WTC11 (cell line): ENCODE data around the gene KIF22. TPM values are rescaled to one million over a fixed set of nuclear protein-coding genes. Genes with fewer than 3 reads are reported as not detected.
A peak's percentile ranks its signal among the peaks of the same experiment; 100 is the strongest.

Source experiments
- CBFB ChIP-seq: sonication (generic); formaldehyde crosslinking; IDR thresholded peaks from 2 replicates; pipeline ENCODE4 v1.8.1; 2022; ENCODE audit warnings: mild to moderate bottlenecking, low read depth, missing genetic modification reagents
- CREM ChIP-seq: sonication (generic); formaldehyde crosslinking; IDR thresholded peaks from 2 replicates; pipeline ENCODE4 v1.8.1; 2022; ENCODE audit warnings: mild to moderate bottlenecking, missing genetic modification reagents, moderate library complexity
- ELF4 ChIP-seq: sonication (generic); formaldehyde crosslinking; IDR thresholded peaks from 2 replicates; pipeline ENCODE4 v1.8.1; 2022; ENCODE audit warnings: low read depth, mild to moderate bottlenecking, moderate library complexity, missing genetic modification reagents
- FOXK1 ChIP-seq: sonication (generic); formaldehyde crosslinking; IDR thresholded peaks from 2 replicates; pipeline ENCODE4 v1.8.0; 2022; ENCODE audit warnings: mild to moderate bottlenecking, moderate library complexity, missing genetic modification reagents
- GRHL2 ChIP-seq: fragments of 250-450 bp; sonication (Bioruptor Pico); IDR thresholded peaks from 2 replicates; pipeline ENCODE4 v1.8.0; 2022; ENCODE audit warnings: mild to moderate bottlenecking, moderate library complexity; ENCODE audit not compliant: insufficient replicate concordance, severe bottlenecking
- HMGA2 ChIP-seq: fragments of 250-450 bp; sonication (Bioruptor Pico); IDR thresholded peaks from 2 replicates; pipeline ENCODE4 v1.4.0; 2021; ENCODE audit warnings: mild to moderate bottlenecking, moderate library complexity
- NFE2L1 ChIP-seq: sonication (generic); formaldehyde crosslinking; IDR thresholded peaks from 2 replicates; pipeline ENCODE4 v1.8.1; 2023; ENCODE audit warnings: missing genetic modification reagents
- NR2C2 ChIP-seq: sonication (generic); formaldehyde crosslinking; IDR thresholded peaks from 2 replicates; pipeline ENCODE4 v1.8.0; 2022; ENCODE audit warnings: mild to moderate bottlenecking, missing genetic modification reagents
- NR3C1 ChIP-seq: sonication (generic); formaldehyde crosslinking; conservative IDR thresholded peaks from 2 replicates; pipeline ENCODE4 v1.8.1; 2023; ENCODE audit warnings: low read depth, mild to moderate bottlenecking, missing genetic modification reagents
- SOX15 ChIP-seq: fragments of 250-450 bp; sonication (Bioruptor Pico); IDR thresholded peaks from 2 replicates; pipeline ENCODE4 v1.9.0; 2021; ENCODE audit warnings: mild to moderate bottlenecking
- SP1 ChIP-seq: sonication (generic); formaldehyde crosslinking; conservative IDR thresholded peaks from 2 replicates; pipeline ENCODE4 v1.8.1; 2022; ENCODE audit warnings: missing genetic modification reagents
- TEAD1 ChIP-seq: sonication (generic); formaldehyde crosslinking; IDR thresholded peaks from 2 replicates; pipeline ENCODE4 v1.8.0; 2022; ENCODE audit warnings: mild to moderate bottlenecking, missing genetic modification reagents
- TP53 ChIP-seq: sonication (generic); formaldehyde crosslinking; IDR thresholded peaks from 2 replicates; pipeline ENCODE4 v1.8.1; 2023; ENCODE audit warnings: mild to moderate bottlenecking, missing genetic modification reagents
- ZNF219 ChIP-seq: sonication (generic); formaldehyde crosslinking; IDR thresholded peaks from 2 replicates; pipeline ENCODE4 v1.8.0; 2023; ENCODE audit warnings: missing genetic modification reagents, mild to moderate bottlenecking, borderline replicate concordance
- ZNF317 ChIP-seq: sonication (generic); formaldehyde crosslinking; IDR thresholded peaks from 2 replicates; pipeline ENCODE4 v1.8.1; 2023; ENCODE audit warnings: low read depth, mild to moderate bottlenecking, moderate library complexity, missing genetic modification reagents, borderline replicate concordance
- ZNF396 ChIP-seq: fragments of 250-450 bp; sonication (Bioruptor Pico); IDR thresholded peaks from 2 replicates; pipeline ENCODE4 v1.8.0; 2021; ENCODE audit warnings: mild to moderate bottlenecking, moderate library complexity, borderline replicate concordance
- ZNF416 ChIP-seq: fragments of 250-450 bp; sonication (Bioruptor Pico); IDR thresholded peaks from 2 replicates; pipeline ENCODE4 v1.9.0; 2021; ENCODE audit warnings: mild to moderate bottlenecking, inconsistent platforms
- ZNF671 ChIP-seq: fragments of 250-450 bp; sonication (Bioruptor Pico); IDR thresholded peaks from 2 replicates; pipeline ENCODE4 v1.8.0; 2021; ENCODE audit warnings: mild to moderate bottlenecking
- total RNA-seq: library from RNA; stranded (reverse); gene quantifications from 3 replicates; pipeline ENCODE4 v1.2.3, GENCODE V29; 2021
- TF ChIP-seq, protein P1 (sequence below): sonication (generic); formaldehyde crosslinking; IDR thresholded peaks from 2 replicates; pipeline ENCODE4 v1.8.0; 2022; ENCODE audit warnings: missing genetic modification reagents
- TF ChIP-seq, protein P2 (sequence below): fragments of 250-450 bp; sonication (Bioruptor Pico); IDR thresholded peaks from 2 replicates; pipeline ENCODE4 v1.9.0; 2021; ENCODE audit warnings: mild to moderate bottlenecking, borderline replicate concordance
- TF ChIP-seq, protein P3 (sequence below): fragments of 250-450 bp; sonication (Bioruptor Pico); IDR thresholded peaks from 2 replicates; pipeline ENCODE4 v2.1.2; 2022; ENCODE audit warnings: mild to moderate bottlenecking, moderate library complexity
- TF ChIP-seq, protein P4 (sequence below): sonication (generic); formaldehyde crosslinking; IDR thresholded peaks from 2 replicates; pipeline ENCODE4 v1.8.1; 2023; ENCODE audit warnings: mild to moderate bottlenecking, missing genetic modification reagents
- TF ChIP-seq, protein P5 (sequence below): sonication (generic); formaldehyde crosslinking; IDR thresholded peaks from 2 replicates; pipeline ENCODE4 v1.8.1; 2023; ENCODE audit warnings: mild to moderate bottlenecking, missing genetic modification reagents, moderate library complexity
- TF ChIP-seq, protein P6 (sequence below): sonication (generic); formaldehyde crosslinking; IDR thresholded peaks from 2 replicates; pipeline ENCODE4 v1.8.1; 2022; ENCODE audit warnings: mild to moderate bottlenecking, missing genetic modification reagents, moderate library complexity, borderline replicate concordance
- TF ChIP-seq, protein P7 (sequence below): sonication (generic); formaldehyde crosslinking; IDR thresholded peaks from 2 replicates; pipeline ENCODE4 v1.8.0; 2023; ENCODE audit warnings: mild to moderate bottlenecking, missing genetic modification reagents

The KIF22 gene
- total RNA-seq, 1 experiment from 2014 or later = 182 TPM

DNA sequence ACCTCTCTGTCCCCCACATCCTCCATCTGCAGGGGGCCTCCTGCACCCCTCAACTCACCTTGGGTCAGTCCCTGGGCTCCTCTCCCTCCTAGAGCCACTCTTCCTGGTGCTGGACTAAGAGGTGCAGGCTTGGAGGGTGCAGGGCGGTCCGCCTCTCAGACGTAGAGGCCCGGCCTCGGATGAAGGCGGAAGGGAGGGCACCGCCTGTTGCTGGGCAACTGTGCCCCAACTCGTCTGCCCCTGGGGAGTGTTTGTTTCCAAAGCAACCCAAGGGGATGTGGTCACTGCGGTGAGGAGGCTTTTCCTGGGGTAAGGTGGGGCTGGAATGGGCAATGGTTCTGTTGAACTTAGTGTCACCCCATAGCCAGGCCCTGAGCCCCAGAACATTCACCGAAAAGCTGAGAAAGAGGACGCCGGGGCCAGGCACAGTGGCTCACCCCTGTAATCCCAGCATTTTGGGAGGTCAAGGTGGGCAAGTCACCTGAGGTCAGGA, 44.7 kb upstream of the KIF22 start, which contains the start of gene C16orf54 (continued):
- TF ChIP-seq ZNF317 (CRISPR knock-in tag) = no peak
- TF ChIP-seq ELF4 (CRISPR knock-in tag) = no peak
- TF ChIP-seq HMGA2 (CRISPR knock-in tag) = no peak
- no peak for TF ChIP-seq NR2C2 (CRISPR knock-in tag)
- TF ChIP-seq, protein P1, sequence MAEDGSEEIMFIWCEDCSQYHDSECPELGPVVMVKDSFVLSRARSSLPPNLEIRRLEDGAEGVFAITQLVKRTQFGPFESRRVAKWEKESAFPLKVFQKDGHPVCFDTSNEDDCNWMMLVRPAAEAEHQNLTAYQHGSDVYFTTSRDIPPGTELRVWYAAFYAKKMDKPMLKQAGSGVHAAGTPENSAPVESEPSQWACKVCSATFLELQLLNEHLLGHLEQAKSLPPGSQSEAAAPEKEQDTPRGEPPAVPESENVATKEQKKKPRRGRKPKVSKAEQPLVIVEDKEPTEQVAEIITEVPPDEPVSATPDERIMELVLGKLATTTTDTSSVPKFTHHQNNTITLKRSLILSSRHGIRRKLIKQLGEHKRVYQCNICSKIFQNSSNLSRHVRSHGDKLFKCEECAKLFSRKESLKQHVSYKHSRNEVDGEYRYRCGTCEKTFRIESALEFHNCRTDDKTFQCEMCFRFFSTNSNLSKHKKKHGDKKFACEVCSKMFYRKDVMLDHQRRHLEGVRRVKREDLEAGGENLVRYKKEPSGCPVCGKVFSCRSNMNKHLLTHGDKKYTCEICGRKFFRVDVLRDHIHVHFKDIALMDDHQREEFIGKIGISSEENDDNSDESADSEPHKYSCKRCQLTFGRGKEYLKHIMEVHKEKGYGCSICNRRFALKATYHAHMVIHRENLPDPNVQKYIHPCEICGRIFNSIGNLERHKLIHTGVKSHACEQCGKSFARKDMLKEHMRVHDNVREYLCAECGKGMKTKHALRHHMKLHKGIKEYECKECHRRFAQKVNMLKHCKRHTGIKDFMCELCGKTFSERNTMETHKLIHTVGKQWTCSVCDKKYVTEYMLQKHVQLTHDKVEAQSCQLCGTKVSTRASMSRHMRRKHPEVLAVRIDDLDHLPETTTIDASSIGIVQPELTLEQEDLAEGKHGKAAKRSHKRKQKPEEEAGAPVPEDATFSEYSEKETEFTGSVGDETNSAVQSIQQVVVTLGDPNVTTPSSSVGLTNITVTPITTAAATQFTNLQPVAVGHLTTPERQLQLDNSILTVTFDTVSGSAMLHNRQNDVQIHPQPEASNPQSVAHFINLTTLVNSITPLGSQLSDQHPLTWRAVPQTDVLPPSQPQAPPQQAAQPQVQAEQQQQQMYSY (CRISPR knock-in tag) = no peak
- TF ChIP-seq, protein P2, sequence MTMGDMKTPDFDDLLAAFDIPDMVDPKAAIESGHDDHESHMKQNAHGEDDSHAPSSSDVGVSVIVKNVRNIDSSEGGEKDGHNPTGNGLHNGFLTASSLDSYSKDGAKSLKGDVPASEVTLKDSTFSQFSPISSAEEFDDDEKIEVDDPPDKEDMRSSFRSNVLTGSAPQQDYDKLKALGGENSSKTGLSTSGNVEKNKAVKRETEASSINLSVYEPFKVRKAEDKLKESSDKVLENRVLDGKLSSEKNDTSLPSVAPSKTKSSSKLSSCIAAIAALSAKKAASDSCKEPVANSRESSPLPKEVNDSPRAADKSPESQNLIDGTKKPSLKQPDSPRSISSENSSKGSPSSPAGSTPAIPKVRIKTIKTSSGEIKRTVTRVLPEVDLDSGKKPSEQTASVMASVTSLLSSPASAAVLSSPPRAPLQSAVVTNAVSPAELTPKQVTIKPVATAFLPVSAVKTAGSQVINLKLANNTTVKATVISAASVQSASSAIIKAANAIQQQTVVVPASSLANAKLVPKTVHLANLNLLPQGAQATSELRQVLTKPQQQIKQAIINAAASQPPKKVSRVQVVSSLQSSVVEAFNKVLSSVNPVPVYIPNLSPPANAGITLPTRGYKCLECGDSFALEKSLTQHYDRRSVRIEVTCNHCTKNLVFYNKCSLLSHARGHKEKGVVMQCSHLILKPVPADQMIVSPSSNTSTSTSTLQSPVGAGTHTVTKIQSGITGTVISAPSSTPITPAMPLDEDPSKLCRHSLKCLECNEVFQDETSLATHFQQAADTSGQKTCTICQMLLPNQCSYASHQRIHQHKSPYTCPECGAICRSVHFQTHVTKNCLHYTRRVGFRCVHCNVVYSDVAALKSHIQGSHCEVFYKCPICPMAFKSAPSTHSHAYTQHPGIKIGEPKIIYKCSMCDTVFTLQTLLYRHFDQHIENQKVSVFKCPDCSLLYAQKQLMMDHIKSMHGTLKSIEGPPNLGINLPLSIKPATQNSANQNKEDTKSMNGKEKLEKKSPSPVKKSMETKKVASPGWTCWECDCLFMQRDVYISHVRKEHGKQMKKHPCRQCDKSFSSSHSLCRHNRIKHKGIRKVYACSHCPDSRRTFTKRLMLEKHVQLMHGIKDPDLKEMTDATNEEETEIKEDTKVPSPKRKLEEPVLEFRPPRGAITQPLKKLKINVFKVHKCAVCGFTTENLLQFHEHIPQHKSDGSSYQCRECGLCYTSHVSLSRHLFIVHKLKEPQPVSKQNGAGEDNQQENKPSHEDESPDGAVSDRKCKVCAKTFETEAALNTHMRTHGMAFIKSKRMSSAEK = peak; percentile 48; the same call in 1 of the 2 replicates
- no peak; the same call in 1 of the 2 replicates for TF ChIP-seq TP53
- no peak for TF ChIP-seq FOXK1 (CRISPR knock-in tag)
- TF ChIP-seq SP1 (CRISPR knock-in tag) = no peak; the same call in 1 of the 2 replicates
- TF ChIP-seq, protein P3, sequence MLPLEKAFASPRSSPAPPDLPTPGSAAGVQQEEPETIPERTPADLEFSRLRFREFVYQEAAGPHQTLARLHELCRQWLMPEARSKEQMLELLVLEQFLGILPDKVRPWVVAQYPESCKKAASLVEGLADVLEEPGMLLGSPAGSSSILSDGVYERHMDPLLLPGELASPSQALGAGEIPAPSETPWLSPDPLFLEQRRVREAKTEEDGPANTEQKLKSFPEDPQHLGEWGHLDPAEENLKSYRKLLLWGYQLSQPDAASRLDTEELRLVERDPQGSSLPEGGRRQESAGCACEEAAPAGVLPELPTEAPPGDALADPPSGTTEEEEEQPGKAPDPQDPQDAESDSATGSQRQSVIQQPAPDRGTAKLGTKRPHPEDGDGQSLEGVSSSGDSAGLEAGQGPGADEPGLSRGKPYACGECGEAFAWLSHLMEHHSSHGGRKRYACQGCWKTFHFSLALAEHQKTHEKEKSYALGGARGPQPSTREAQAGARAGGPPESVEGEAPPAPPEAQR = no peak
- TF ChIP-seq ZNF671 (CRISPR knock-in tag) = peak; percentile 14; the same call in 1 of the 2 replicates
- TF ChIP-seq, protein P4, sequence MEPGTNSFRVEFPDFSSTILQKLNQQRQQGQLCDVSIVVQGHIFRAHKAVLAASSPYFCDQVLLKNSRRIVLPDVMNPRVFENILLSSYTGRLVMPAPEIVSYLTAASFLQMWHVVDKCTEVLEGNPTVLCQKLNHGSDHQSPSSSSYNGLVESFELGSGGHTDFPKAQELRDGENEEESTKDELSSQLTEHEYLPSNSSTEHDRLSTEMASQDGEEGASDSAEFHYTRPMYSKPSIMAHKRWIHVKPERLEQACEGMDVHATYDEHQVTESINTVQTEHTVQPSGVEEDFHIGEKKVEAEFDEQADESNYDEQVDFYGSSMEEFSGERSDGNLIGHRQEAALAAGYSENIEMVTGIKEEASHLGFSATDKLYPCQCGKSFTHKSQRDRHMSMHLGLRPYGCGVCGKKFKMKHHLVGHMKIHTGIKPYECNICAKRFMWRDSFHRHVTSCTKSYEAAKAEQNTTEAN (CRISPR knock-in tag) = no peak
- no peak for TF ChIP-seq GRHL2 (CRISPR knock-in tag)
- no peak for TF ChIP-seq NFE2L1
- TF ChIP-seq, protein P5, sequence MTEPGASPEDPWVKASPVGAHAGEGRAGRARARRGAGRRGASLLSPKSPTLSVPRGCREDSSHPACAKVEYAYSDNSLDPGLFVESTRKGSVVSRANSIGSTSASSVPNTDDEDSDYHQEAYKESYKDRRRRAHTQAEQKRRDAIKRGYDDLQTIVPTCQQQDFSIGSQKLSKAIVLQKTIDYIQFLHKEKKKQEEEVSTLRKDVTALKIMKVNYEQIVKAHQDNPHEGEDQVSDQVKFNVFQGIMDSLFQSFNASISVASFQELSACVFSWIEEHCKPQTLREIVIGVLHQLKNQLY (CRISPR knock-in tag) = no peak
- TF ChIP-seq TEAD1 (CRISPR knock-in tag) = no peak
- TF ChIP-seq ZNF416 (CRISPR knock-in tag) = no peak
- 0 out of 2 replicates have a peak, but pooled peaks have one; percentile 21 for TF ChIP-seq CBFB (CRISPR knock-in tag)
- TF ChIP-seq SOX15 (CRISPR knock-in tag) = no peak
- TF ChIP-seq, protein P6, sequence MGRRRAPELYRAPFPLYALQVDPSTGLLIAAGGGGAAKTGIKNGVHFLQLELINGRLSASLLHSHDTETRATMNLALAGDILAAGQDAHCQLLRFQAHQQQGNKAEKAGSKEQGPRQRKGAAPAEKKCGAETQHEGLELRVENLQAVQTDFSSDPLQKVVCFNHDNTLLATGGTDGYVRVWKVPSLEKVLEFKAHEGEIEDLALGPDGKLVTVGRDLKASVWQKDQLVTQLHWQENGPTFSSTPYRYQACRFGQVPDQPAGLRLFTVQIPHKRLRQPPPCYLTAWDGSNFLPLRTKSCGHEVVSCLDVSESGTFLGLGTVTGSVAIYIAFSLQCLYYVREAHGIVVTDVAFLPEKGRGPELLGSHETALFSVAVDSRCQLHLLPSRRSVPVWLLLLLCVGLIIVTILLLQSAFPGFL (CRISPR knock-in tag) = no peak
- TF ChIP-seq ZNF219 (CRISPR knock-in tag) = no peak
- no peak for TF ChIP-seq NR3C1
- TF ChIP-seq ZNF396 = no peak
- TF ChIP-seq, protein P7, sequence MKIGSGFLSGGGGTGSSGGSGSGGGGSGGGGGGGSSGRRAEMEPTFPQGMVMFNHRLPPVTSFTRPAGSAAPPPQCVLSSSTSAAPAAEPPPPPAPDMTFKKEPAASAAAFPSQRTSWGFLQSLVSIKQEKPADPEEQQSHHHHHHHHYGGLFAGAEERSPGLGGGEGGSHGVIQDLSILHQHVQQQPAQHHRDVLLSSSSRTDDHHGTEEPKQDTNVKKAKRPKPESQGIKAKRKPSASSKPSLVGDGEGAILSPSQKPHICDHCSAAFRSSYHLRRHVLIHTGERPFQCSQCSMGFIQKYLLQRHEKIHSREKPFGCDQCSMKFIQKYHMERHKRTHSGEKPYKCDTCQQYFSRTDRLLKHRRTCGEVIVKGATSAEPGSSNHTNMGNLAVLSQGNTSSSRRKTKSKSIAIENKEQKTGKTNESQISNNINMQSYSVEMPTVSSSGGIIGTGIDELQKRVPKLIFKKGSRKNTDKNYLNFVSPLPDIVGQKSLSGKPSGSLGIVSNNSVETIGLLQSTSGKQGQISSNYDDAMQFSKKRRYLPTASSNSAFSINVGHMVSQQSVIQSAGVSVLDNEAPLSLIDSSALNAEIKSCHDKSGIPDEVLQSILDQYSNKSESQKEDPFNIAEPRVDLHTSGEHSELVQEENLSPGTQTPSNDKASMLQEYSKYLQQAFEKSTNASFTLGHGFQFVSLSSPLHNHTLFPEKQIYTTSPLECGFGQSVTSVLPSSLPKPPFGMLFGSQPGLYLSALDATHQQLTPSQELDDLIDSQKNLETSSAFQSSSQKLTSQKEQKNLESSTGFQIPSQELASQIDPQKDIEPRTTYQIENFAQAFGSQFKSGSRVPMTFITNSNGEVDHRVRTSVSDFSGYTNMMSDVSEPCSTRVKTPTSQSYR (CRISPR knock-in tag) = no peak
- no peak for TF ChIP-seq CREM (CRISPR knock-in tag)
